ENCODE results near the gene S1PR2. TPM values are rescaled to one million over a fixed set of nuclear protein-coding genes. Genes with fewer than 3 reads are reported as not detected.

Gene S1PR2, protein sequence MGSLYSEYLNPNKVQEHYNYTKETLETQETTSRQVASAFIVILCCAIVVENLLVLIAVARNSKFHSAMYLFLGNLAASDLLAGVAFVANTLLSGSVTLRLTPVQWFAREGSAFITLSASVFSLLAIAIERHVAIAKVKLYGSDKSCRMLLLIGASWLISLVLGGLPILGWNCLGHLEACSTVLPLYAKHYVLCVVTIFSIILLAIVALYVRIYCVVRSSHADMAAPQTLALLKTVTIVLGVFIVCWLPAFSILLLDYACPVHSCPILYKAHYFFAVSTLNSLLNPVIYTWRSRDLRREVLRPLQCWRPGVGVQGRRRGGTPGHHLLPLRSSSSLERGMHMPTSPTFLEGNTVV
- total RNA-seq (1 to 10 TPM; 3.4 to 6.8 (median 5.2) TPM), polyA plus RNA-seq (under 1 TPM; 0.64 to 0.81 TPM), total RNA-seq (13.2 reads per million, percentile 41 among the genes with 10 or more reads in this experiment)

DNA sequence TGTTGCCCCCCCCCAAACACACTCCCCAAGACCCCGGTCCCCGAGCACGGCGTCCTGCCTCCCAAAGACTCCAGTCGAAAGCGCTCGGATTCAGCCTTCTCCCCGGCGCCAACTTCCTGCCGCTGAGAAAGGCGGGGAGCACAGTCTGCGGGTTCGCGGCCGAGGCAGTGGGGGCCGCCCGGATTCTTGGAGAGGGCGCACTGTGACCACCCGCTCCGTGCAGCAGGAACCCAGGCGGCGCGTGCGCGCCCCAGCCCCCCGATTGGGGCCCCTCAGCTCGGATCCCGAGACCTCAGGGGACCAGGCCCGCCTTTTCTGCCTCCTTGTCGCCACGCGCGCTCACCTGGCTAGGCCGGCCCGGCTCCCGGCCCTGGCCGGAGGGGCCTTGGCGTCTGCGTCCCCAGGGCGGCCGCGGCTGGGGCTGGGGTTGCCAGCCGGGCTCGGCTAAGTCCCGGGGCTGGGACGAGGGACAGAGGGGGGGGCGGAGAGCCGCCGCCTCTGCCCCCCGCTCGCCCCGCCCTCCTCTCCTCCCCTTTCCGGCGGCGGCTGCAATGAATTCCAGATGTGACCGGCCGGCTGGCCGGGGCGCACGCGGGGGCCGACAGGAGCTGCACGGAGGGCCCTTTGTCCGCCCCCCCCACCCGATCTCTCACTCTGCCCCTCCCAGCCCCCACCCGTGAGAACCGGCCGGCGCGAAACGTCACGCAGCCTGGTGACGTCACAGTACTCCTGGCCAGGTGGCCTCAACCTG lies at the start of gene S1PR2:
Gene S1PR2 (minus strand): TSS at position 471 of the 751 bp plus-strand sequence. CDS start 6,426 bp downstream, outside the sequence.
- H3K4me3 ChIP-seq (ENCODE audit: low read length): peak within 1 kb of the TSS; percentile 81
- ATAC-seq (peak; percentile 60), DNase-seq (peak; percentile 47 to 79 (median 56))
- H3K4me1 Mint-ChIP-seq: peaks cover 7 to 37% (median 24%) of the 10 kb centered on the region in 7 donors
- no peaks in the 10 kb centered on the region for H3K36me3 Mint-ChIP-seq
- H3K27ac Mint-ChIP-seq: peak within 1 kb of the TSS; percentile 80 to 89 (median 83)
- H3K4me1 ChIP-seq (ENCODE audit: control insufficient read depth in 2 of 2, insufficient read depth in 2 of 2, low read length in 2 of 2): peaks cover 16 to 17% of the 10 kb centered on the region in 2 donors
- peaks cover 0 to 9% (median 0%) of the 10 kb centered on the region in 3 experiments for H3K36me3 ChIP-seq (ENCODE audit: control insufficient read depth in 2 of 3, insufficient read depth in 3 of 3, low read length in 3 of 3)
- intact Hi-C loops (cut with micrococcal nuclease): loop anchor here (1.0 to 2.0 kb wide), 2 partner anchors 36 to 37 kb away; partner anchors contain the start of gene DNMT1 (in 2 of the 2)
- H3K9me3 ChIP-seq (ENCODE audit: control insufficient read depth in 2 of 3, low read length in 3 of 3): no peaks in the 10 kb centered on the region
- peak within 1 kb of the TSS; percentile 79 to 94 (median 88) for H3K4me3 Mint-ChIP-seq
- H3K27ac ChIP-seq (ENCODE audit: low read depth, low read length): peak within 1 kb of the TSS; percentile 94
- no peaks in the 10 kb centered on the region for H3K27me3 ChIP-seq (ENCODE audit: control insufficient read depth in 2 of 2, insufficient read depth in 2 of 2, low read length in 2 of 2)
- H3K27me3 Mint-ChIP-seq: no peaks in the 10 kb centered on the region
- no peaks in the 10 kb centered on the region for H3K9me3 Mint-ChIP-seq
- ChIA-PET CTCF (interaction anchor here (8.0 kb wide), 1 partner anchor 19 kb away, joined by 52 read pairs; the partner anchor contains the start of gene MRPL4), POLR2A (interaction anchor here (1.0 to 1.3 kb wide), 3 partner anchors 18 to 48 kb away, joined by 3 to 10 read pairs (median 4); partner anchors contain the start of gene MRPL4)

DNA sequence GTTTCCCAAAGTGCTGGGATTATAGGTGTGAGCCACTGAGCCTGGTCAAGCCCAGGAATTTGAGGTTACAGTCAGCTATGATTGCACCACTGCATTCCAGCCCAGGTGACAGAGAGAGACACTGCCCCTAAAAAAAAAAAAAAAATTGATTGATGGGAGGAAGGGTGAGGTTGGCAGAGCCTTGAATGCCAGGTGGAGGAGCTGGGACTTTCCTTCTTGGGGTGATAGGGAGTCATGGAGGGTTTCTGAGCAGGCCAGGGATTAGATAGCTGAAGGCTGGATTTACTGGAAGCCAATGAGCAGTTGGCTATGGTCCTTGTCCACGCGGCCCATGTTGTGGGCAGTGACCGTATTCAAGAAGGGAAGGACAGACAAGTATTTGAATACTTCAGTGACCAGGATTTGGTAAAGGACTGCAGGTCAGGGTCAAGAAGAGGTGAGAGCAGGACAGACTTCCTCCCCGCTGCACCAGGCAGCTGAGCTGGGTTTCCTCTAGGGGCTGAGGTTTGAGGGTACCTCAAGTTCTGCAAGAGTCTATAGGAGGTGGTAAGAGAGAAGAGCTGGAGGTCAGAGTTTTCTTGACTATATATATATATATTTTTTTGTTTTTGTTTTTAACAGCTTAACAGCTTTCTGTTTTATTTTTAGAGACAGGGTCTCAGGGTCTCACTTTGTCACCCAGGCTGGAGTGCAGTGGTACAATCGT lies 48.8 kb upstream of the S1PR2 start:
- no peak for DNase-seq
- ChIA-PET POLR2A (interaction anchor here (0.6 kb wide), 1 partner anchor 11 kb away, joined by 6 read pairs; no protein-coding TSS in a partner anchor), CTCF (interaction anchor here (2.0 kb wide), 1 partner anchor 9 kb away, joined by 14 read pairs; the partner anchor contains the start of gene ICAM1)
- no peak for ATAC-seq
- Mint-ChIP-seq H3K4me3 (no peak overlapping the region), H3K36me3 (peaks cover 2 to 21% (median 15%) of the 10 kb centered on the region in 5 donors), H3K27ac (peak overlapping the region in 4 of 9 donors; percentile 3 to 86 (median 32)), H3K4me1 (peaks cover 4 to 28% (median 8%) of the 10 kb centered on the region in 7 donors), H3K9me3 (no peaks in the 10 kb centered on the region), H3K27me3 (no peaks in the 10 kb centered on the region)
- H3K27ac ChIP-seq (ENCODE audit: low read depth, low read length): no peak overlapping the region
- no peak overlapping the region for H3K4me3 ChIP-seq (ENCODE audit: low read length)
- intact Hi-C loops (cut with micrococcal nuclease): no loop called here
- H3K27me3 ChIP-seq (ENCODE audit: control insufficient read depth in 2 of 2, insufficient read depth in 2 of 2, low read length in 2 of 2): no peaks in the 10 kb centered on the region
- no peaks in the 10 kb centered on the region for H3K9me3 ChIP-seq (ENCODE audit: control insufficient read depth in 2 of 3, low read length in 3 of 3)
- H3K4me1 ChIP-seq (ENCODE audit: control insufficient read depth in 2 of 2, insufficient read depth in 2 of 2, low read length in 2 of 2): peaks cover 0 to 3% of the 10 kb centered on the region in 2 donors
- peaks cover 0 to 31% (median 0%) of the 10 kb centered on the region in 3 experiments for H3K36me3 ChIP-seq (ENCODE audit: control insufficient read depth in 2 of 3, insufficient read depth in 3 of 3, low read length in 3 of 3)

DNA sequence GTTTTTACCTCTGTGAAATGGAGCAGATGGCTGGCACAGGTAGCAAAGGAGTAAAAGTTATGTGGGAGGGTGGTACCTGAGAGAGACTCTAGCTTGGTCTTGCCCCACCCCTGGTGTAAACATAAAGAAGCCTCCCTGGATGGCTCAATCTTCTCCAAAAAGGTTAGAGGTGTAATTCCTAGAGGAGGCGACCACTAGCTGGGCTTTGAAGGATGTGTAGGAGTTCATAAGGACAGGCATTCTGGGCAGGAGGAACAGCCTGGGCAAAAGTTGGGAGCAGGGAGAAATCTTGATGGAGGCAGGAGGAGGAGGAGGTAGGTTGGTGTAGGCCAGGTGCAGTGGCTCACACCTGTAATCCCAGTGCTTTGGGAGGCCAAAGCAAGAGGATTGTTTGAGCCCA lies 47.8 kb upstream of the S1PR2 start:
- no peaks in the 10 kb centered on the region for H3K9me3 Mint-ChIP-seq
- ATAC-seq: no peak

GRCh38 chr19:10277795-10278589 lies 46.9 kb upstream of the S1PR2 start:
- H3K4me1 ChIP-seq (ENCODE audit: control insufficient read depth in 2 of 2, insufficient read depth in 2 of 2, low read length in 2 of 2): peaks cover 0 to 3% of the 10 kb centered on the region in 2 donors
- no peaks in the 10 kb centered on the region for H3K9me3 ChIP-seq (ENCODE audit: control insufficient read depth in 2 of 3, low read length in 3 of 3)
- Mint-ChIP-seq H3K27me3 (no peaks in the 10 kb centered on the region), H3K9me3 (no peaks in the 10 kb centered on the region), H3K4me3 (no peak overlapping the region), H3K27ac (peak overlapping the region in 1 of 9 donors; percentile 9), H3K4me1 (peaks cover 8 to 33% (median 9%) of the 10 kb centered on the region in 7 donors), H3K36me3 (peaks cover 0 to 24% (median 16%) of the 10 kb centered on the region in 5 donors)
- ChIA-PET POLR2A (no interaction called here), CTCF (interaction anchor here (0.8 to 1.2 kb wide), 2 partner anchors 8 to 113 kb away, joined by 4 read pairs; no protein-coding TSS in a partner anchor)
- no peak overlapping the region for H3K4me3 ChIP-seq (ENCODE audit: low read length)
- intact Hi-C loops (cut with micrococcal nuclease): no loop called here
- DNase-seq: no peak
- H3K27ac ChIP-seq (ENCODE audit: low read depth, low read length): no peak overlapping the region
- no peak for ATAC-seq
- peaks cover 0 to 17% (median 0%) of the 10 kb centered on the region in 3 experiments for H3K36me3 ChIP-seq (ENCODE audit: control insufficient read depth in 2 of 3, insufficient read depth in 3 of 3, low read length in 3 of 3)
- no peaks in the 10 kb centered on the region for H3K27me3 ChIP-seq (ENCODE audit: control insufficient read depth in 2 of 2, insufficient read depth in 2 of 2, low read length in 2 of 2)

More for the DNA sequence above, 47.8 kb upstream of the S1PR2 start:
- no peaks in the 10 kb centered on the region for H3K9me3 ChIP-seq (ENCODE audit: control insufficient read depth in 2 of 3, low read length in 3 of 3)
- peak overlapping the region in 1 of 9 donors; percentile 7 for H3K27ac Mint-ChIP-seq
- H3K27me3 ChIP-seq (ENCODE audit: control insufficient read depth in 2 of 2, insufficient read depth in 2 of 2, low read length in 2 of 2): no peaks in the 10 kb centered on the region
- peak overlapping the region in 1 of 10 donors; percentile 20 for H3K4me3 Mint-ChIP-seq
- H3K36me3 ChIP-seq (ENCODE audit: control insufficient read depth in 2 of 3, insufficient read depth in 3 of 3, low read length in 3 of 3): peaks cover 0 to 26% (median 0%) of the 10 kb centered on the region in 3 experiments
- peaks cover 0 to 24% (median 16%) of the 10 kb centered on the region in 5 donors for H3K36me3 Mint-ChIP-seq
- no peak for DNase-seq
- H3K27ac ChIP-seq (ENCODE audit: low read depth, low read length): no peak overlapping the region
- no peak overlapping the region for H3K4me3 ChIP-seq (ENCODE audit: low read length)
- CTCF ChIA-PET: interaction anchor here (0.8 to 1.2 kb wide), 2 partner anchors 9 to 112 kb away, joined by 4 read pairs; no protein-coding TSS in a partner anchor
- peaks cover 7 to 34% (median 9%) of the 10 kb centered on the region in 7 donors for H3K4me1 Mint-ChIP-seq
- POLR2A ChIA-PET: no interaction called here
- peaks cover 0 to 3% of the 10 kb centered on the region in 2 donors for H3K4me1 ChIP-seq (ENCODE audit: control insufficient read depth in 2 of 2, insufficient read depth in 2 of 2, low read length in 2 of 2)
- no peaks in the 10 kb centered on the region for H3K27me3 Mint-ChIP-seq
- intact Hi-C loops (cut with micrococcal nuclease): no loop called here

- POLR2A ChIA-PET: interaction anchor here (1.1 kb wide), 1 partner anchor 13 kb away, joined by 3 read pairs; no protein-coding TSS in a partner anchor
- Histone ChIP-seq H3K27ac (ENCODE audit: low read depth, low read length) (no peak overlapping the region), H3K36me3 (ENCODE audit: control insufficient read depth in 2 of 3, insufficient read depth in 3 of 3, low read length in 3 of 3) (peaks cover 0 to 17% (median 0%) of the 10 kb centered on the region in 3 experiments), H3K4me1 (ENCODE audit: control insufficient read depth in 2 of 2, insufficient read depth in 2 of 2, low read length in 2 of 2) (peaks cover 6 to 13% of the 10 kb centered on the region in 2 donors), H3K27me3 (ENCODE audit: control insufficient read depth in 2 of 2, insufficient read depth in 2 of 2, low read length in 2 of 2) (no peaks in the 10 kb centered on the region), H3K9me3 (ENCODE audit: control insufficient read depth in 2 of 3, low read length in 3 of 3) (no peaks in the 10 kb centered on the region), H3K4me3 (ENCODE audit: low read length) (no peak overlapping the region)
- Mint-ChIP-seq H3K27me3 (no peaks in the 10 kb centered on the region), H3K27ac (peak overlapping the region in 4 of 9 donors; percentile 38 to 50 (median 44)), H3K36me3 (peaks cover 0 to 18% (median 12%) of the 10 kb centered on the region in 5 donors), H3K4me3 (peak overlapping the region in 1 of 10 donors; percentile 45), H3K9me3 (no peaks in the 10 kb centered on the region), H3K4me1 (peaks cover 8 to 50% (median 28%) of the 10 kb centered on the region in 7 donors)
- intact Hi-C loops (cut with micrococcal nuclease): loop anchor here (5.0 kb wide), 2 partner anchors 58 to 293 kb away; partner anchors contain the start of genes CDKN2D (in 1 of the 2), KRI1 (in 1 of the 2) and RAVER1 (in 1 of the 2)
- DNase-seq (no peak), ATAC-seq (no peak)
- CTCF ChIA-PET: interaction anchor here (1.1 to 1.5 kb wide), 2 partner anchors 114 to 116 kb away, joined by 4 to 15 read pairs; no protein-coding TSS in a partner anchor
Observed at GRCh38 chr19:10274589-10274988, 43.5 kb upstream of the S1PR2 start.

Data from naive thymus-derived CD4-positive, alpha-beta T cell (primary cell).